Sigmoid colon (tissue), 4 donors: ENCODE data around the gene LIPK.

Experiments
- EP300 ChIP-seq, 4 donors: sonication (generic); formaldehyde crosslinking; IDR thresholded peaks; one replicate each; pipeline ENCODE4 v1.6.1; 2017; ENCODE audit warnings: antibody characterized with exemption in 4 of 4
- POLR2A ChIP-seq, 2 donors: fragments of 450-650 bp; IDR thresholded peaks; one replicate each; pipeline ENCODE4 v1.6.1; 2016; ENCODE audit warnings: antibody characterized with exemption in 2 of 2, mild to moderate bottlenecking in 2 of 2, moderate library complexity in 2 of 2
- TF ChIP-seq, protein P1 (sequence below), 4 experiments: fragments of 450-650 bp in 3 of 4; fragments of 200-600 bp in 1 of 4; IDR thresholded peaks; one replicate each; pipeline ENCODE4 v1.5.1; 2016 to 2019; ENCODE audit warnings: antibody characterized with exemption in 4 of 4, mild to moderate bottlenecking in 3 of 4, moderate library complexity in 2 of 4

DNA sequence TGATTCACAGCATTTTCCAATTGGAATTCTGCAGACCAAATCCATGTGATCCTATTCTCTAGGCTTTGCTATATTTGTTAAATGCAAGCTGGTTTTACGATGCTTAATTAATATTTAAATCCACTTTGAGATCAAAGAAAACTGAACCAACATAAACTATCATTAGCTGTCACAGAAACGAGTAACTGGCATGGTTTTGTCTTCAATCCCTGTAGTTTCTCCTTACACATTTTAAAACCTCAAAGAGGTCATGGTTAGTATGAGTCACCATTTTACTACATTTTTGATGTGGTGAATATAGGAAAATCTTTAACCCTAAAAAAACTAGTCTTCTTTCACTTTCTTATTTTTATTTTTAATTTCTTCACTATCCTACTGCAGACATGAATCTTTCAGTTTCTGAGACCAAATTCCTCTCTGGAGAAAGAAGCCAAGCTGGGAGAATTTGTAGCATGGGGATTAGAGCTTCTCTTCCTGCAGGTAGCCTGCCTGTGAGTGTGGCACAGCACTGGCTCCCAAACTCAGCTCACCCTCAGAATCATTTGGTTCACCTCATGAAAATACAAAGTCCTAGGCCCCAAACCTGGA is 87.8 kb downstream of the LIPK start:
- TF ChIP-seq, protein P1, sequence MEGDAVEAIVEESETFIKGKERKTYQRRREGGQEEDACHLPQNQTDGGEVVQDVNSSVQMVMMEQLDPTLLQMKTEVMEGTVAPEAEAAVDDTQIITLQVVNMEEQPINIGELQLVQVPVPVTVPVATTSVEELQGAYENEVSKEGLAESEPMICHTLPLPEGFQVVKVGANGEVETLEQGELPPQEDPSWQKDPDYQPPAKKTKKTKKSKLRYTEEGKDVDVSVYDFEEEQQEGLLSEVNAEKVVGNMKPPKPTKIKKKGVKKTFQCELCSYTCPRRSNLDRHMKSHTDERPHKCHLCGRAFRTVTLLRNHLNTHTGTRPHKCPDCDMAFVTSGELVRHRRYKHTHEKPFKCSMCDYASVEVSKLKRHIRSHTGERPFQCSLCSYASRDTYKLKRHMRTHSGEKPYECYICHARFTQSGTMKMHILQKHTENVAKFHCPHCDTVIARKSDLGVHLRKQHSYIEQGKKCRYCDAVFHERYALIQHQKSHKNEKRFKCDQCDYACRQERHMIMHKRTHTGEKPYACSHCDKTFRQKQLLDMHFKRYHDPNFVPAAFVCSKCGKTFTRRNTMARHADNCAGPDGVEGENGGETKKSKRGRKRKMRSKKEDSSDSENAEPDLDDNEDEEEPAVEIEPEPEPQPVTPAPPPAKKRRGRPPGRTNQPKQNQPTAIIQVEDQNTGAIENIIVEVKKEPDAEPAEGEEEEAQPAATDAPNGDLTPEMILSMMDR (IDR thresholded peaks at IDR 0.05): no peak
- no peak for TF ChIP-seq EP300 (IDR thresholded peaks at IDR 0.05)
- TF ChIP-seq POLR2A (IDR thresholded peaks at IDR 0.05): no peak
